ENCODE data around the gene NFYC. TPM values are rescaled to one million over a fixed set of nuclear protein-coding genes. Genes with fewer than 3 reads are reported as not detected.

NFYC gene
- total and polyA plus RNA-seq, 2 of the 8 experiments (the other 6 are each of a cell fraction or from before 2014, with no cell fraction given) = 54.1 to 124 TPM

- ChIA-PET CTCF (ENCODE audit: partially characterized antibody) (interaction anchor here (0.6 to 5.7 kb wide), 19 partner anchors 9 to 127 kb away, joined by 3 to 36 read pairs (median 4); no protein-coding TSS in a partner anchor), POLR2A (ENCODE audit: partially characterized antibody) (interaction anchor here (0.9 to 1.6 kb wide), 2 partner anchors 36 to 46 kb away, joined by 3 to 4 read pairs; no protein-coding TSS in a partner anchor)
- no peak overlapping the region for H3K9ac ChIP-seq (replicated peaks in 1 of 4; ENCODE audit: extremely low read depth in 1 of 4, low read depth in 3 of 4, low read length in 3 of 4)
- H3K23me2 ChIP-seq (ENCODE audit: low read depth, low read length) = peaks cover 7% of the 10 kb centered on the region; the same call in 1 of the 2 replicates
- H3K4me1 ChIP-seq (replicated peaks in 1 of 4; ENCODE audit: control insufficient read depth in 3 of 4, insufficient read depth in 4 of 4, low read length in 3 of 4) = peaks cover 4 to 18% (median 15%) of the 10 kb centered on the region in 4 experiments
- peak overlapping the region; percentile 97; the same call in 1 of the 2 replicates for H2BK15ac ChIP-seq (ENCODE audit: low read length)
- H3K27me3 ChIP-seq (replicated peaks in 1 of 4; ENCODE audit: control insufficient read depth in 3 of 4, extremely low read depth in 1 of 4, insufficient read depth in 3 of 4, low read length in 3 of 4) = peaks cover 0 to 5% (median 2%) of the 10 kb centered on the region in 4 experiments; a peak in 3 of 7 replicates
- no peak overlapping the region; the same call in 1 of the 2 replicates for H2BK20ac ChIP-seq (ENCODE audit: low read length)
- FAIRE-seq = no peak
- H3K23ac ChIP-seq (ENCODE audit: insufficient read length) = no peak overlapping the region
- 73% methylated on average over 3 of the region's 3 CpGs; no CpG with 5 or more reads in 1 of the 2 experiments for WGBS, 2 experiments (ENCODE audit: extremely low coverage in 1 of 2, insufficient coverage in 1 of 2, insufficient read length in 1 of 2, insufficient replicate concordance in 2 of 2, low coverage in 1 of 2, low lambda C conversion rate in 2 of 2, missing lambda C conversion rate in 1 of 2)
- H2AK5ac ChIP-seq (ENCODE audit: low read depth, low read length) = no peak overlapping the region
- H3K4me2 ChIP-seq (ENCODE audit: insufficient read depth in 1 of 2, low read depth in 2 of 2, low read length in 2 of 2) = no peak overlapping the region
- DNase-seq (ENCODE audit: low read depth in 1 of 2, low spot score in 2 of 2) = peak in 1 of 2 experiments; percentile 69
- H3K27ac ChIP-seq (ENCODE audit: low read depth, low read length) = no peak overlapping the region
- H2AFZ ChIP-seq (ENCODE audit: low read length) = no peak overlapping the region
- H2BK12ac ChIP-seq (ENCODE audit: low read depth, low read length) = peak overlapping the region; percentile 19; the same call in 1 of the 2 replicates
- no peak overlapping the region for H3K18ac ChIP-seq (ENCODE audit: extremely low read depth, low read length)
- TF ChIP-seq RAD21 (IDR thresholded peaks at IDR 0.05 in 1 of 2, conservative IDR thresholded peaks at IDR 0.05 in 1 of 2; ENCODE audit: low read depth in 2 of 2, low read length in 2 of 2) (peak; percentile 47 to 62; a peak in 3 of 4 replicates), RBBP5 (IDR thresholded peaks at IDR 0.05; ENCODE audit: borderline replicate concordance, low read depth, low read length) (no peak), CTCF (IDR thresholded peaks at IDR 0.05; ENCODE audit: control extremely low read depth in 1 of 3, insufficient read depth in 1 of 3, low read depth in 1 of 3, low read length in 3 of 3) (peak in 2 of 3 experiments; percentile 42 to 57; a peak in 3 of 4 replicates), SUZ12 (IDR thresholded peaks at IDR 0.05; ENCODE audit: low read length) (no peak), ASH2L (IDR thresholded peaks at IDR 0.05; ENCODE audit: low read length) (no peak), CEBPB (IDR thresholded peaks at IDR 0.05; ENCODE audit: low read depth, low read length) (peak; percentile 92)
- H3K56ac ChIP-seq (replicated peaks; ENCODE audit: insufficient read length, low read depth, low read length) = no peak overlapping the region
- no peaks in the 10 kb centered on the region for H3K9me3 ChIP-seq (ENCODE audit: insufficient read depth in 2 of 2, low read depth in 1 of 2, low read length in 1 of 2)
- no peak overlapping the region for H4K91ac ChIP-seq (replicated peaks; ENCODE audit: insufficient read length, low read length)
- H3K4ac ChIP-seq (replicated peaks; ENCODE audit: insufficient read length, low read depth, low read length) = no peak overlapping the region
- H3K79me2 ChIP-seq (ENCODE audit: control insufficient read depth in 1 of 2, insufficient read depth in 2 of 2, low read length in 2 of 2) = no peaks in the 10 kb centered on the region
- H4K5ac ChIP-seq (ENCODE audit: insufficient read length, low read depth, low read length) = no peak overlapping the region
- no peaks in the 10 kb centered on the region for H4K20me1 ChIP-seq (replicated peaks in 1 of 2; ENCODE audit: control insufficient read depth in 1 of 2, insufficient read depth in 2 of 2, low read length in 2 of 2)
- no peak overlapping the region for H4K8ac ChIP-seq (ENCODE audit: extremely low read depth, insufficient read depth, low read length)
- H2BK5ac ChIP-seq (ENCODE audit: low read depth, low read length) = no peak overlapping the region
- no peak overlapping the region for H3K4me3 ChIP-seq (ENCODE audit: extremely low read depth in 1 of 4, insufficient read depth in 2 of 4, low read depth in 3 of 4, low read length in 4 of 4)
- H3K79me1 ChIP-seq (ENCODE audit: low read depth, low read length) = no peaks in the 10 kb centered on the region
- H3K36me3 ChIP-seq (ENCODE audit: control insufficient read depth in 2 of 4, insufficient read depth in 4 of 4, low read length in 3 of 4) = no peaks in the 10 kb centered on the region
- H2BK120ac ChIP-seq (replicated peaks; ENCODE audit: low read depth, low read length) = no peak overlapping the region
- H3K14ac ChIP-seq (ENCODE audit: insufficient read length) = no peak overlapping the region
Observed at GRCh38 chr1:40820251-40820797, 128.8 kb downstream of the NFYC start.
